ENCODE results near the gene GPR171. TPM values are rescaled to one million over a fixed set of nuclear protein-coding genes. Genes with fewer than 3 reads are reported as not detected.
A peak's percentile ranks its signal among the peaks of the same experiment; 100 is the strongest.

Gene GPR171
- total and polyA plus RNA-seq, 2 donors (not counting 1 experiment from before 2014, with no cell fraction given): not detected

DNA sequence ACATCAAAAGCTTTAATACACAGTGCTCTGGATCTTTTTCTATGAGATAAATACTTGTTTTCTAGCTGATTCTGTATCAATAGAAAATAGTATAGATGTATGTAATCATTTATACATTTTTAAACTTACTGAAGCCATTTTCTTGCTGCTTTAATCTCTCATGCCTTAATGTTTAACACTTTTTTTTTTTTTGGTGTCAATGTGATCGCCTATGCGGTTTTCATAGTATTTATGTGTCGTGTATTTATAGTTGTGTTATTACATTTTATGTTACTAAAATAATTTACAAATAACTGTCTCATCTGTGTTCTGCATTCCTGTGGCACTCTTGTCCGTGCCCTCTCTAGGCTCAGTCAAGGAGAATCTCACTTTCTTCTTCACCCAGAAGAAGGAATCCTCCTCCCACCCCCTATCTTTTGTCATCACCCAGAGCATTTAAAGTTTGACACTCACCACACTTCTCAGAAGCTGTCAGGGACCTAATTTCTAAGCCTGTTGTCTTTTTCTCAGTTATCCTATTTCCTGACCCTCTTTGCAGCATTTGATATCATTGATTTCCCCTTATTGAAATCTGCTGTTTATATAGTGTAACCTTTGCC is 21.4 kb upstream of the GPR171 start:
- Histone ChIP-seq H3K36me3 (ENCODE audit: control insufficient read depth, insufficient read depth, low read length) (no peaks in the 10 kb centered on the region), H3K27me3 (ENCODE audit: control insufficient read depth, insufficient read depth, low read length) (no peaks in the 10 kb centered on the region), H3K9ac (ENCODE audit: insufficient read depth, low read length) (no peak overlapping the region), H3K4me3 (replicated peaks in 1 of 4; ENCODE audit: control extremely low read depth in 1 of 4, insufficient read depth in 1 of 4, low read depth in 3 of 4, low read length in 4 of 4) (no peak overlapping the region), H3K4me1 (ENCODE audit: control insufficient read depth, extremely low read depth, insufficient read depth, low read length) (peaks cover 27% of the 10 kb centered on the region), H3K9me3 (ENCODE audit: control insufficient read depth, insufficient read depth, low read depth, low read length) (no peaks in the 10 kb centered on the region), H4K20me1 (ENCODE audit: control insufficient read depth, extremely low read depth, insufficient read depth, low read length) (no peaks in the 10 kb centered on the region), H3K4me2 (ENCODE audit: extremely low read depth, insufficient read depth, low read length) (no peak overlapping the region), H3K79me2 (ENCODE audit: control insufficient read depth, insufficient read depth, low read length) (no peaks in the 10 kb centered on the region), H3K27ac (ENCODE audit: insufficient read depth, low read length) (no peak overlapping the region), H2AFZ (ENCODE audit: low read length) (no peak overlapping the region)
- TF ChIP-seq, protein P1, sequence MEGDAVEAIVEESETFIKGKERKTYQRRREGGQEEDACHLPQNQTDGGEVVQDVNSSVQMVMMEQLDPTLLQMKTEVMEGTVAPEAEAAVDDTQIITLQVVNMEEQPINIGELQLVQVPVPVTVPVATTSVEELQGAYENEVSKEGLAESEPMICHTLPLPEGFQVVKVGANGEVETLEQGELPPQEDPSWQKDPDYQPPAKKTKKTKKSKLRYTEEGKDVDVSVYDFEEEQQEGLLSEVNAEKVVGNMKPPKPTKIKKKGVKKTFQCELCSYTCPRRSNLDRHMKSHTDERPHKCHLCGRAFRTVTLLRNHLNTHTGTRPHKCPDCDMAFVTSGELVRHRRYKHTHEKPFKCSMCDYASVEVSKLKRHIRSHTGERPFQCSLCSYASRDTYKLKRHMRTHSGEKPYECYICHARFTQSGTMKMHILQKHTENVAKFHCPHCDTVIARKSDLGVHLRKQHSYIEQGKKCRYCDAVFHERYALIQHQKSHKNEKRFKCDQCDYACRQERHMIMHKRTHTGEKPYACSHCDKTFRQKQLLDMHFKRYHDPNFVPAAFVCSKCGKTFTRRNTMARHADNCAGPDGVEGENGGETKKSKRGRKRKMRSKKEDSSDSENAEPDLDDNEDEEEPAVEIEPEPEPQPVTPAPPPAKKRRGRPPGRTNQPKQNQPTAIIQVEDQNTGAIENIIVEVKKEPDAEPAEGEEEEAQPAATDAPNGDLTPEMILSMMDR (conservative IDR thresholded peaks at IDR 0.05 in 1 of 2, IDR thresholded peaks at IDR 0.05 in 1 of 2; ENCODE audit: low read depth in 1 of 2, low read length in 2 of 2): no peak
- TF ChIP-seq EZH2 (IDR thresholded peaks at IDR 0.05; ENCODE audit: low read length, missing control alignments): no peak
- DNase-seq (ENCODE audit: low read depth in 2 of 2): no peak

DNA sequence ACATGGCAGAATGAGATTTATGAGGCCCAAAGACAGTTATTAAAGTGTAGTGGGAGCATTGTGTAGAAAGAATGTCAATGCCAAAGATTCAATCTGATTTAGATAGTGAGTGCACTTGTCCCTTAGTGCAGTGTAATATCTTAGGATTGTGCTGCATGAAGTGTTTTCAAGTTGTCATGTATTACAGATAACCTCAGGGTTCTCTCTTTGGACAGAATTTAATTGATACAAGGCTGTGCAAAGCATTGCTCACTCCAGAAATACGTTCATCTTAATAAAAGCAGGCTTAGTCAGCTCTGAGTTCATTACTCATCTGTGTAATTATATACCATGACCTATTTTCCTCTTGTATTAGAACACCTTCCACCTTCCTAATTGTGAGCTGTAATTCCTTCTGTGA is 16.0 kb upstream of the GPR171 start:
- no peak overlapping the region for H3K4me2 ChIP-seq (ENCODE audit: extremely low read depth, insufficient read depth, low read length)
- H3K27ac ChIP-seq (ENCODE audit: insufficient read depth, low read length): no peak overlapping the region
- H3K4me3 ChIP-seq (replicated peaks in 1 of 4; ENCODE audit: control extremely low read depth in 1 of 4, insufficient read depth in 1 of 4, low read depth in 3 of 4, low read length in 4 of 4): no peak overlapping the region
- no peaks in the 10 kb centered on the region for H3K36me3 ChIP-seq (ENCODE audit: control insufficient read depth, insufficient read depth, low read length)
- no peaks in the 10 kb centered on the region for H3K79me2 ChIP-seq (ENCODE audit: control insufficient read depth, insufficient read depth, low read length)
- no peaks in the 10 kb centered on the region for H3K27me3 ChIP-seq (ENCODE audit: control insufficient read depth, insufficient read depth, low read length)
- no peak overlapping the region for H3K9ac ChIP-seq (ENCODE audit: insufficient read depth, low read length)
- no peak overlapping the region for H2AFZ ChIP-seq (ENCODE audit: low read length)
- no peaks in the 10 kb centered on the region for H4K20me1 ChIP-seq (ENCODE audit: control insufficient read depth, extremely low read depth, insufficient read depth, low read length)
- DNase-seq (ENCODE audit: low read depth in 2 of 2): peak; percentile 49 to 90
- peaks cover 8% of the 10 kb centered on the region for H3K4me1 ChIP-seq (ENCODE audit: control insufficient read depth, extremely low read depth, insufficient read depth, low read length)
- H3K9me3 ChIP-seq (ENCODE audit: control insufficient read depth, insufficient read depth, low read depth, low read length): no peaks in the 10 kb centered on the region
- no peak for TF ChIP-seq EZH2 (IDR thresholded peaks at IDR 0.05; ENCODE audit: low read length, missing control alignments)
- TF ChIP-seq, protein P1 (conservative IDR thresholded peaks at IDR 0.05 in 1 of 2, IDR thresholded peaks at IDR 0.05 in 1 of 2; ENCODE audit: low read depth in 1 of 2, low read length in 2 of 2): no peak

DNA sequence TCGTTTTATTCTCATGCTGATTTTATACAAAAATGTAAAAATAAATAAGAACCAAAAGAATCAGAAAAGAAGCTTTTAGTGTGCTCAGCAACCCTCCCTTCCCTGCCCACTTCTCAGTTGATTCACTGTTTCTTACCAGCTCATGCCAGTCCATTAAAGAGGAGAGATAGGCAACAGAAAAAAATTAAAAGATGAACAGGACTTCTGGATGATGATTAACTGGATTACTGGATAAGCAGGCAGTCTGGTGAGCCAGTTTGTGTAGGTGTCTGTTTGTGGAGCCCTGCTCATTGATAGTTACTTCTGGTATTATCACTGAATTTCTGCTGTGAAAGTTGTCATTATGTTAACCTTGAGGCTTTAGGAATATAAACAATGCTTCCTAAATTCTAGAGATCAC is 15.1 kb upstream of the GPR171 start:
- Histone ChIP-seq H3K79me2 (ENCODE audit: control insufficient read depth, insufficient read depth, low read length) (no peaks in the 10 kb centered on the region), H3K4me2 (ENCODE audit: extremely low read depth, insufficient read depth, low read length) (no peak overlapping the region), H3K9ac (ENCODE audit: insufficient read depth, low read length) (no peak overlapping the region), H4K20me1 (ENCODE audit: control insufficient read depth, extremely low read depth, insufficient read depth, low read length) (no peaks in the 10 kb centered on the region), H2AFZ (ENCODE audit: low read length) (no peak overlapping the region), H3K27me3 (ENCODE audit: control insufficient read depth, insufficient read depth, low read length) (no peaks in the 10 kb centered on the region), H3K36me3 (ENCODE audit: control insufficient read depth, insufficient read depth, low read length) (no peaks in the 10 kb centered on the region), H3K4me1 (ENCODE audit: control insufficient read depth, extremely low read depth, insufficient read depth, low read length) (peaks cover 8% of the 10 kb centered on the region), H3K9me3 (ENCODE audit: control insufficient read depth, insufficient read depth, low read depth, low read length) (no peaks in the 10 kb centered on the region), H3K27ac (ENCODE audit: insufficient read depth, low read length) (no peak overlapping the region), H3K4me3 (replicated peaks in 1 of 4; ENCODE audit: control extremely low read depth in 1 of 4, insufficient read depth in 1 of 4, low read depth in 3 of 4, low read length in 4 of 4) (no peak overlapping the region)
- TF ChIP-seq, protein P1 (conservative IDR thresholded peaks at IDR 0.05 in 1 of 2, IDR thresholded peaks at IDR 0.05 in 1 of 2; ENCODE audit: low read depth in 1 of 2, low read length in 2 of 2): no peak
- no peak for TF ChIP-seq EZH2 (IDR thresholded peaks at IDR 0.05; ENCODE audit: low read length, missing control alignments)
- DNase-seq (ENCODE audit: low read depth in 2 of 2): no peak

Measured in fibroblast of lung (primary cell).